ENCODE measurements around the gene CHPF2.

CHPF2 gene

DNA sequence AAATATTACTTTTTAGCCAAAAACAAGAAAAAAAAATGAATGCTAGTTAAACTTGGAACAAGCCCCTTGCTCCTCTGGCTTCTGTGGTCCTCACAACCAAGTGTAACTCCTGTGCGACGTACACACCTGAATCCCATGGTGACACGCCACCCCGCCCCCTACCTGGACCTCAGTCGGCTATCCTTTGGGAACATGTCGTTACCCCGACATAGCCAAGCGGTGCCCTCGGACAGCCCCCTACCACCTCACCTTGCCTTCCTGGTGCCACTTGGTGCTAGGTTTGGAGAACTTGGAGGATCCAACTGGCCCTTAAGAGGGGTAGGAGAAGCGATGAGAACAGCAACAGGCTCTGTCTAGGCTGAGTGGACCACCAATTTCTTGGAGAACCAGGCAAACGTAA is 28.2 kb downstream of the CHPF2 start:
- no peak for DNase-seq (ENCODE audit: low read depth in 3 of 3, low spot score in 1 of 3)

DNA sequence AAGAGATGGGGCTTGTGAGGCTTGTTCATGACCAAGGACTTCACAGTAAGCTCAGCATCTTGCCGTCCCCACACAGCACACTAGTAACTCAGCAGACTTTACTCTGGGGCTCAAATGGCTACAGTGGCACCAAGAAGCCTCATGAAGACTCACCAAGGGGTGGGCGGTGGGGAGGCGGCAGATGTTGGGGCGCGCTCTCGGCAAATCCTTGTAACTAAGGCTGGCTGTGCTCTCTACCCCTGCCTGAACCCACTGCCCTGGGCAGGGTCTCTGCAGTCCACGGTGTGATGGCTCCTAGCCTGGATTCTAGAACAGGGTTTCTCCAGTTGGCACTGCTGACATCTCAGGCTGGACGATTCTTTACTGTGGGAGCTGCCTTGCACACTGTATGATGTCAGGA is 28.6 kb downstream of the CHPF2 start:
- DNase-seq (ENCODE audit: low read depth in 3 of 3, low spot score in 1 of 3), result no peak

DNA sequence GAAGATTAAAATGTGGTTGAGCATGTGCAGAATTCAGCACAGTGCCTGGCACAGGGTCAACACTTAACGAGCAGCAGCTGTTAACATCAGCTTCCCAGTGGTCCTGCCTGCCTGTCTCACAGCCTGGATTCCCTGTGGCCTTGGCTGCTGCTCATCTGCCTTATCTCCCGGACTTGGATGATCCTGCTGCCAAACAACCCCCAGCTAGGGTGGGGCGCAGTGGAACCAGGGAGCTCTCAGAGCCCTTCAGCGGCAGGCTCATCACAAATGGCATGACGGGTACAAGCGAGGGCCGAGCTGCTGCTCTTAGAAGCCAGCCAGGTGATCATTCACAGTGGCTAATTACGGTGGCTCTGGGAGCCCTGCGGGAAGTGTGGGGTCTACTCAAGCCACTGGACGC is 29.2 kb downstream of the CHPF2 start:
- no peak for DNase-seq (ENCODE audit: low read depth in 3 of 3, low spot score in 1 of 3)

DNA sequence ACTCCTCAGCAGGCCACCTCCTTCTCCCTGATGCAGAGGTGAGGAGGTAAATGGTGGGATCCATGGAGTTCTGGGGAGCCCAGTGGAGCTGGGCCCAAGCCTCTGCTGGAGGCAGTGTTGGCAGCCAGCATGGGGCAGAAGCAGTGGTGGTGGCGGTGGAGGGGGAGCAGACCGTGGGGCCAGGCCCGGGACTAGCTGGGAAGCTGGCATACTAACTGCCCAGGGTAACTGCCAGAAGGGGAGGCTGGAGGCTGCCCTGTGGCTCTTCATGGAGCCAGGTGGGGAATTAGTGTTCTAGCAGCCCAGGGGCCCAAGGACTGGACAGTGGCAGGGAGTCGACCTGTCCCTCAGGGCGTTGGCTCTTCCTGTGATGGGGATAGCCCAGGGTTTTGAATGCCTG is 32.3 kb downstream of the CHPF2 start:
- DNase-seq (ENCODE audit: low read depth in 3 of 3, low spot score in 1 of 3), result no peak

DNA sequence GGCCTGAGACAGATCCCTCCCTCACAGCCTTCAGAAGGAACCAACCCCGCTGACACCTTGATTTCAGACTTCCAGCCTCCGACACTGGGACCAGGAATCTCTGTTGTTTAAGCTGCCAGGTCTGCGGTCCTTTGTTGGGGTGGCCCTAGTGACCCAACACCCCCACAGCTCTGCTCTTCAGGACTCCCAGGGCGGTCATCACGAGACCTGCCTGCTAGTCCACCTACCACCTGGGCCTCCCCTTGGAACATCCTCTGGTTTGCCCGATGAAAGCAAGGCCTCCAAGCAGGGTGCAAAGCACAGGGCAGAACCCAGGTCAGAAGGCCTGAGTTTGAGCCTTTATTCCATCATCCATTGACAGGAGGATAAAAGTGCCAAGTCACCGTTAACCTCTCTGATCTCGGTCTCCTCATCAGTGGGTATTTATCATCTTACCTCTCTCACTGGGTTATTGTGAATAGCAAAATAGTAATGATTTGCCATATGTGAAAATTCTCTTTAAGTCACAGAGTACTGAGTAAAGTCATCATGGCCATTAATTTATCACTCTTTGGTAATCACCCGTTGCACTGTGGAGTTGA is 33.2 kb downstream of the CHPF2 start:
- no peak for DNase-seq (ENCODE audit: low read depth in 3 of 3, low spot score in 1 of 3)

DNA sequence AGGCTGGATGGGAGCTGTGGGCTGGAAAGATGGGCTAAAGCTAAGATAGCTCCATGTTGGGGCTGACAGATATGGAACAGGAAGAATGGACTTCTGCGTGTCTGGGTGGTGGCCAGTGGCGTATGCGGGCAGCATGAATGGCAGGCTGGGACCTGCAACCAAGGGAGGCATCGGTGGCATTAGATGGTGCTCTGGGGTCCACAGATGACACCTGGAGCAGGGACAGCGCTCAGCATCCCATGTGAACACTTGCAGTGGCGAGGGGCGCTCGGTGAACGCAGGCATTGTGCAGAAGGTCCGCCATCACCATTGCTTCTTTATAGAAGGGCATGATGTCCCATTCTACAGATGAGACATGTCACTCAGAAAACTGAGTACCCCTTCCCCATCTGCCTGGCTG is 37.2 kb downstream of the CHPF2 start:
- no peak for DNase-seq (ENCODE audit: low read depth in 3 of 3, low spot score in 1 of 3)

DNA sequence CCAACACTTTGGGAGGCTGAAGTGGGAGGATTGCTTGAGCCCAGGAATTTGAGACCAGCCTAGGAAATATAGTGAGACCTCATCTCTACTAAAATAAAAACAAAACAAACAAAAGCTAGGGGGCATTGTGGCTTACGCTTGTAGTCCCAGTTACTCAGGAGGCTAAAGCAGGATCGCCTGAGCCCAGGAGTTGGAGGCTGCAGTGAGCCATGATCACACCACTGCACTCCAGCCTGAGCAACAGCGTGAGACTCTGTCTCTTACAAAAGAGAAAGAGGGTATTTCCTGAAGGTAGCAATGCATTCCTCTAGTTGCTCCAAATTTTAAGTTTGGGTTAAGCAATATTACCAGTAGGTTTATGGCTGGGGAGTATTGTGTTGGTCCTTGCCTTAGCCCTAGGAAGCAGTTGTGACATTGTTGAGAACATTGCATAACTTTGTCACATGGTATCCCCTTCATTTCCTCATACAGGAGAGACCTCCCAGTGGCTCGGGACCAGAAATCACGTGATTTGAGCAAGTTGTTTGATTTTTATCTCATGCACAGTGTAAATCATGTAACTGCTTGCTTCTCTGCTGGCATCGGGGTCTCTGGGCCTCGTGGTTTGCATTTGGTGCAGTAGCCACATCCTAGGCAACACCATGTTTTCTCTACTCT is 39.5 kb downstream of the CHPF2 start:
- DNase-seq (ENCODE audit: low read depth in 3 of 3, low spot score in 1 of 3), result no peak

DNA sequence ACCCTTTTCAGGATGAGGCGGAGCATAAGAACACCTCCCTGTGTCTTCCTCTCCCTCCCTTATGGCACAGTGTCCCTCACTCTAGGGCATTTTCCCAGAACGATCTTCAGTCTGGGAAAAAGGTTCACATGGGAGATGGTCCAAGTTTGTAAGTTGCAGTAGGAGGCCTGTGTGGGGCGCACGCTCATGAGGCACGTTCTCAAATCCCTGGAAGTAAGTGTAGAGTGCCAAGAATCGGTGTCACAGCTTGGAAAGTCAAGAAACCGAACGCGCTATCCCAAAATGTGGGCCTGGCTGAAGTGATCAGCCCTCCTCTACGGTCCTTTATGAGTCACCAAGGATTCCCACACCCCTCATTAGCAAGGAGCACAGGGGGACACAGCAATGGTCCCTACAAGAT is 40.1 kb downstream of the CHPF2 start:
- DNase-seq (ENCODE audit: low read depth in 3 of 3, low spot score in 1 of 3), result no peak

DNA sequence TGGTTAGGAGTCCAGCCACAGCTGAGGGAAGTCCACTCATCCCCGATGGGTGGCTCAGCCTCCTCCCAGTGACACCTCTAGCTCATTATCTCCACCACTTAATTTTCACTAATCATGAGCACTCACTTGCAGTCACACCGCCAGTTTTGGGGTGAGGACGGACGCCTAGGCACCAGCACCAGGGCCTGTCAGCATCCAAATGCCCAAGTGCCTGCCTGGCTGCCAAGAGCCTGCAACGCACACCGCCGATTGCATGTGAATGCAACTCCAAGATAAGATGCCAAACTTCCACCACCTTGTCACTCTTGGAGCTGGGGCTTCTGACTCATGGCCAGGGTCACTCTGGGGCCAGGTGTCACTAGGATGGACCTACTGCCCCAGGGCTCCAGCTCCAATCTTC is 40.6 kb downstream of the CHPF2 start:
- no peak for DNase-seq (ENCODE audit: low read depth in 3 of 3, low spot score in 1 of 3)

DNA sequence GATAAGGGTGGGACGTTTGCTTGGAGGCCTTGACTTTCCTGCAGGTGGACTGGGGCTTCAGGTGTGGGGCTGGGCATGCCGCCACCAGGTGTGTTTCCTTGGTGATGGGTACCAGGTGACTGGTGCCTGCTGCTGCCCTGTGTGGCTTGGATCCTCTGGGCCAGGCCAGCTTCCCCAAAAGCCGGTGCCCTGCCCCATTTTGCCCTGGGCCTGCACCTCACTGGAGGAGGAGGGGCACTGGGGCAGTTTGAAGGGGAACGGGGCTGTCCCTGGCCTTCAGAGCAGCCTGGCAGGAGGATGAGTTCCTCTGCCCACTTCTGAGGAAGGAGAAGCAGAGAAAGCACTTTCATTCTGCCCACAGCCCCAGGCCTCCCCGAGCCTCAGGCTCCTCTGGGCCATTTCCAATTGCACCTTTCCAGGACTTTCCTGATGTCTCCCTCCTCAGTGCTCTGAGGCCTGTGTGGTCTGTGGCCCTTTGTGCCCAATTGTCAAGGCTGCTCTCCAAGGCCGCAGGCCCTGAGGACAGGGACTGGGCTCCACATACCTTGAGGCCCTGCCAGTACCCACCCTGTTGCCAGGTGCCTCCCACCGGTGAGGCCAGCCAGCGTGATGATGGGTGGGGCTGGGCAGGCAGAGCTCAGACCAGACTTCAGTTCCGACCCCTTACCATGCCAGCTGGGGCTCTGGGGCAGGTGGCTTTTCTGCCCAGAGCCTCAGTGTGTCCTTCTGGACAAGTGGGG is 41.5 kb downstream of the CHPF2 start:
- DNase-seq (ENCODE audit: low read depth in 3 of 3, low spot score in 1 of 3), result no peak

DNA sequence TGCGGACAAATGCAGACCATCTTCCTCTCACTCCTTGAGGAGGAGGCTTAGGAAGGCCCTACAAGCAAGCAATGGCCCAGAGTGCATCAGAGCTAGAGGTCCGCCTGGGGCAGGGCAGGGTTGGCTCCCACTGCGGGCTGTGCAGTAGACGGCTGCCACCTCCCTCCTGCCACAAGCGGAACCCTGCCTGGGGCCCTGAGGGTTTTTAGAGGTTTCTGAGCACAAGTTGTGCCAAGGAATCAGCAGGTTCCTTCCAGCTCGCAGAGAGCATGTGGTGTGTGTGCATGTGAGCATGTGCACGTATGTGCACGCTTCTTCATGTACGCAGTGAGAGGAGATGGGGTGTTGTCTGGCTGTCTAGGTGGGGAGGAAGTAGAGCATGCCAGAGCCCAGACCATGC is 42.1 kb downstream of the CHPF2 start:
- no peak for DNase-seq (ENCODE audit: low read depth in 3 of 3, low spot score in 1 of 3)

DNA sequence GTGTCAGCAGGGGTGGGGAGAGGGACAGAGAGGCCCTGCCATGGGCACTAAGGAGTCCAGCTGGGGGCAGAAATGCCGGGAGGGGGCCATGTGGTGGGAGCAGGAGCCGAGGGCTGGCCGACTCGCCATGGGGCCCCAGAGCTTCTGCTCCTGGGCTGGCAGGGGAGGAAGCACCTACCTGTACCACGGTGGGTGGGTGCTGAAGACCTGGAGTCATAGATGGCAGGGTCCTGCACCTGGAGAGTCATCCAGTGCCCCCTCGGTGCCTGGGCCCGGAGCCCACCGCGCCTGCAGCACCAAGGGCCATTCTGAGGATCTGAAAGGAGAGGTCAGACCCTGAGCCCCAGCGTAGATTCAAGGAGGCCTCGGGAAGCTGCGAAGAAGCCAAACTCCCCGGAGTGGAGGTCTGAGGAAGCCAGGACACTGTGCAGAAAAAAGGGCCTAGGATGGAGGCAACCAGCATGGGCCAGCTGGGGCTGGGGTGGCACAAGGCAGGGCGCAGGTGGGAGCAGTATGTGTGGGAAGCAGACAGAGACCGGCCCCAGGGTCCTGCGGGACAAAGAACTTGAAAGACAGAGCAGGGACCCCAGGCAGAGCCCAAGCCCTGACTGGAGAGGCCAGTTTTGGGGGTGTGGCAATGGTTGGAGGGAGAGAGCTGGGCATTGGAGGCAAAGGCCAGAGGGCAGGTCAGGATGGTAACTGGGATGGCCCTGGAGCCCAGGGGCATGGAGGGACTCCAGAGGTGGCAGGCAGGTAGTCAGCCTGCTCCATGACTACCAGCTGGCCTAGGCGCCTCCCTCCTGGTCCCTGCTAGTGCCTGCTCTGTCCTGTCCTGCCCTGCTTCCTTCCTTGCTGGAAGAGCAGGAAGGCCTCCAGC is 42.9 kb downstream of the CHPF2 start:
- no peak for DNase-seq (ENCODE audit: low read depth in 3 of 3, low spot score in 1 of 3)

DNA sequence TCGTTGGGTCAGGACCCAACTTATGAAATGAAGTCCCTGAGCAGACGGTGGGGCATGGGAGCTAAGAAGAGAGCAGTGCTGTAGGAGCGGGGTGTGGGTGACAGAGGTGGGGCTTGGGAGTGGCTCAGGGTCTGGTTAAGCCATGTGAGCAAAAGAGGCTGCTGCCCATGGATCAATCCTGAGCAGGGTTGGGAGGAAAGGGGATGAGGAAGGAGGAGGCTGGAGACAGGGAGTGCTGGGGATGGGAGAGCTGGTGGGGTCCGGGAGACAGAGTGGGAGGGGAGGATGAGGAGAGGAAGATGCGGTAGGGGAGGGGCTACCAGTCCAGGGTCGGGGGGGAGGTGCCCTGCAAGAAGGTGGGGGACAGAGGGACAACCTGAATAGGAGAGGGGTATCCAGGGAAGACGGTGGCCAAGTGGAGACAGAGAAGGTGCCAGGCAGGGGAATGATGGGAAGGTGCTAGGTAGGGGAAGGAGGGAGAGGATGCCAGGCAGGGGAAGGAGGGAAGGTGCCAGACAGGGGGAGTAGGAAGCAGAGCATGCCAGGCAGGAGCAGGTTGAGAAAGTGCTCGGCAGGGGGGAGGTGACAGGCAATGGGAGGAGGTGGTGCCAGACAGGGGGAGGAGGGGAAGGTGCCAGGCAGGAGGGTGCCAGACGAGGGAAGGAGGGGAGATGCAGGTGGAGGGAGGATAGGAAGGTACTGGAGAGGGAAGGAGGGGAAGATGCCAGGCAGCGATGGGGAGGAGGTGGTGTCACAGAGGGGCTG is 43.7 kb downstream of the CHPF2 start:
- no peak for DNase-seq (ENCODE audit: low read depth in 3 of 3, low spot score in 1 of 3)

DNA sequence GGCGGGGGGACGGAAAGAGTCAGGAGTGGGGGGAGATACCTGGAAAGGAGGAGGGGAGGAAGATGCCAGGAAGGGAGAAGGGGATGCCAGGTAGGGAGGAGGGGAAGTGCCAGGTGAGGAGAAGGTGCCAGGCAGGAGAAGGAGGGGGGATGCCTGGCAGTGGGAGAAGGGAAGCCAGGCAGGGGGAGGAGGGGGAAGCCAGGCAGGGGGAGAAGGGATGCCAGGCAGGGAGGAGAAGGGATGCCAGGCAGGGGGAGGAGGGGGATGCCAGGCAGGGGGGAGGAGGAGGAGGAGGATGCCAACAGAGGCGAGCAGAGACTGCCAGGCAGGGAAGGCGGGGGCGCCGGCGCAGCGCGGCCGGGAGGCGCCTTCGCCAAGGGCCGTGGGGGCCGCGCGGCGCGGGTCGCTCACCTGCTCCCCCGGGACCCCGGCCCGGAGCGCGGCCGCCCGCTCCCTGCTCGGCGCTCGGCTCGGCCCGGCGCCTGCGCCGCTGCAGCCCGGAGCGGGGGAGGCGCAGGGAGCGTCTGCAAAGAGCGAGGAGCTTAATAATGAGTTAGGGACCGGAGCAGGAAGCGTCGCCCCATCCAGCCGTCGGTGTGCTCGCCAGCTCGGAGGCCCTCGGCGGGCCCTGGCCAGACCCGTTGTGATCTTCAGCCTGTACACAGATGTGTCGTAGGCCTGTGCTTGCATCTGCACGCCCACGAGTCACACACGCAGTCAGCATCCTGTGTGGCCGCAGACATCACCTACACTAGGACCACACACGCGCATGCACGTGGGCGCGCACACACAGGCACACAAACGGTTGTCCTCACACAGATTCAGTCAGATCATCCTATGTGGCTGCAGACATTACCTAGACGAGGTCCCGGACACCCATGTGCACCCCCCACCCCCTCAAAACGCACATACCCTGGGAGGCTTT is 44.6 kb downstream of the CHPF2 start:
- DNase-seq (ENCODE audit: low read depth in 3 of 3, low spot score in 1 of 3), result peak in 2 of 3 donors; percentile 4 to 46

DNA sequence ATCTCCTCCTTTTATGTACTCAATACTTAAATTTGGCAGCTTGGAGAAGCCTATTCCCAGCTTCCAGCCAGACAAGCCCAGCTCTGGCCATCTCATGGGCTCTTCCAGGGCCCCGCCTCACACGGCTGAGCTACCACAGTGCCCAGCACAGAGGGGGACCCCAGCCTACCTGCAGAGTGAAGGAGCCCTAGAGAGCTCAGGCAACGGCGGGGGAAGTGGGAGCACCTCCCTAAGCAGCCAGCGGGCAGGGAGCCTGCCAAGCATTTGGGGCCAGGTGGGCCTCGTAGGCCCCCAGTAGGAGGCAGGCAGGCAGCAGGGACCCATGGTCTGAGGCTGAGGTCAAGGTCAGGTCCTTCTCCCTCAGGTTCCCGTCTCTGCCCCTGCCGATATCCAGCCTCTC is 45.3 kb downstream of the CHPF2 start:
- no peak for DNase-seq (ENCODE audit: low read depth in 3 of 3, low spot score in 1 of 3)

DNA sequence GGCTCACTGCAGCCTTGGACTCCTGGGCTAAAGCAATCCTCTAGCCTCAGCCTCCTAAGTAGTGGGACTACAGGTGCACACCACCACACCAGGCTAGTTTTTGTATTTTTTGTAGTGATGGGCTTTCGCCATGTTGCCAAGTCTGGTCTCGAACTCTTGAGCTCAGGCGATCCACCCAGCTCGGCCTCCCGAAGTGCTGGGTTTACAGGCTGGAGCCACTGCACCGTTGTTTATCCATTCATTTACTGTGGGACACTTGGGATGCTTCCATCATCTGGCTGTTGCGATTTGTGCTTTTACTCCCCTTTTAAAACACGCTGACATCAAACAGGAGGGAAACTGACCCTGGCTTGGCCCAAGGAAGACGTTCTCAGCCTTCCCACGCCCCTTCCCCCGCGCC is 46.7 kb downstream of the CHPF2 start:
- DNase-seq (ENCODE audit: low read depth in 3 of 3, low spot score in 1 of 3), result no peak

DNA sequence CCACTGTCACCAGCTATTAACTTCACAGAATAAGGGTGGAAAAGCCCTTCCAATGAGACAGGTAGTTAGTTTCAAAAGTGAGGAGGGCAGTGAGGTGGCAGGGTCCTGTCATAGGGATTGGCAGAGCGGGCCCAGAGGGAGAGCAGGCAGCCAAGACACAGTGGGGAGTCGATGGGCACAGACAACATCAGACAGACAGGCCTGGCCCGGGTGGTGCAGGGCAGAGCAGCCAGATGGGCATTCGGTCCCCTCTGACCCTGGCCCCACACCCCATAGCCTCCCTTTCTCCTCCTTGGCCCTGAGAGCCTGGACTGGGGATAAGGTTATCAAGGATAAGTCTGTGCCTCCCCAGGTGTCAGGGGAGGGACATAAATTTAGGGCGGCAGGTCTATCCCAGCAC is 47.6 kb downstream of the CHPF2 start:
- no peak for DNase-seq (ENCODE audit: low read depth in 3 of 3, low spot score in 1 of 3)

DNA sequence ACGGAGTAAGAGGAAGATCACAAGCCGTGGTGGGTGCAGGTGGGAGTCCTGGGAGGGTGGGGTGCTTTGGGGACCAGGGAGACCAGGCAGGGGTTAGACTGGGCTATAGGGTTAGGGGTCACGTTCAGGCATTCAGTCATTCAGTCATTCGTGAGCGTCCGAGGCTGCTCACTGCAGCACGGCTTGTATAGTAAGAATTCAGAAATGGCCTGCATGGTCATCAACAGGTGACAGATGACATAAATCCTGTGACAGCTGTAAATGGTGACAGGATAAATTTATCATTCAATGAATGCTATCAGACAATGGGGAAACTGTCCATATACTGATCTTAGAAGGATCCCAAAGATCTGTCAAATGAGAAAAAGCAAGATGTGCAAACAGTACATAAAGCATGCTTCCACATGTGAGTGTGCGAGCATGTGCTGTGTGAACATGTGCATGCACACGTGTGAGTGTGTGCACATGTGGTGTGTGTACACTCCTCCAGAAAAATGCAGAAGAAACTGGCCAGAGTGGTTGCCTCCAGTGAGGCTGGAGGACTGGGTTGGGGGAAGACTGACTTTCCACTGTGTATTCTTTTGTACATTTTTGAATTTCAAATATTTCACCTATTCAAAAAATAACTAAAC is 48.2 kb downstream of the CHPF2 start:
- no peak for DNase-seq (ENCODE audit: low read depth in 3 of 3, low spot score in 1 of 3)

DNA sequence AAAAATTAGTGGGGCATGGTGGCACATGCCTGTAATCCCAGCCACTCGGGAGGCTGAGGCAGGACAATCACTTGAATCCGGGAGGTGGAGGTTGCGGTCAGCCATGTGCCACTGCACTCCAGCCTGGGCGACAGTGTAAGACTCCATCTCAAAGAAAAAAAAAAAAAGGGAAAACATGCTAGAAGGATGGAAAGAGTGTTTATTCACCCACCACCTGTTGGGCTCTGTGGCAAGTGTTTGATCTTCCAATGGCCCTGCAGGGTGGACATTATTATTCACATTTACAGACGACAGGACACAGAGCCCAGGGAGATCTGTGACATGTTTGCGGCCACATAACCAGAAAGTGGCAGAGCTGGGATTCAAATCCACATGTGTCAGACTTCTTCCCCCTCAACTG is 49.4 kb downstream of the CHPF2 start:
- DNase-seq (ENCODE audit: low read depth in 3 of 3, low spot score in 1 of 3), result no peak
